ENCODE results near the gene F12.
A peak's percentile ranks its signal among the peaks of the same experiment; 100 is the strongest.
"Not testable (repeated sequence)": the region's sequence is repeated elsewhere in the genome, so short reads cannot be mapped to it uniquely, and the experiment has no call there.

F12 gene

GRCh38 chr5:177367323-177367848, 42.0 kb downstream of the F12 start:
- DNase-seq, result no peak

DNA sequence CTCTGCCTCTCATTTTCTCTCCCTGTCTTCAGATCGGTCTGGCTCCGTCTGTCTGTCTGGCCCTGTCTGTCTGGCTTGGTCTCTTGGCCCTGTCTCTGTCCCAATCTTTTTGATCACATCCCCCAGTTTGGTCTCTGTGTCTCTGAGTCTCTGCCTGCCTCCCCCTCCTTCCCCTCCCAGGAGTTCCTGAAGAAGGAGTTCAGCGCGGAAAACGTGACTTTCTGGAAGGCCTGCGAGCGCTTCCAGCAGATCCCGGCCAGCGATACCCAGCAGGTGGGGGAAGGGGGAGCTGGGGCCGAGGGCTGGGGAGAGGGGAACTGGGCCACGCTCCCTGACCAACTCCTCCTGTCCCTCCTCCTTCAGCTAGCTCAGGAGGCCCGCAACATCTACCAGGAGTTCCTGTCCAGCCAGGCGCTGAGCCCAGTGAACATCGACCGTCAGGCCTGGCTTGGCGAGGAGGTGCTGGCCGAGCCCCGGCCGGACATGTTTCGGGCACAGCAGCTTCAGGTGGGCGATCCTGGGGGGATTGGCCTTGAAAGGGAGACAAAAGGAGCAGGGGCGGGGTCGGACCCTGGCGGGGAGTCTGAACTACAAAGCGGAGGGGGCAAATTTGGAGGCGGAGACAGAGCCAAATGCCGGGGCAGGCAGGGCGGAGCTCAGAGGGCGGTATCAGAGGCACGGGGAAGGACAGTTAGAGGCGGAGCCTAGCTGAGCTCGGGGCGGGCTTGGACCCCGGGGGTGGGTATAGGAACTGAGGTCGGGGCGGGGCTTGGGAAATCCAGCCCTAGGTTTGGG, 42.6 kb downstream of the F12 start:
- DNase-seq, result no peak

- no peak for DNase-seq
Measured at GRCh38 chr5:177365845-177366527, 43.4 kb downstream of the F12 start.

DNA sequence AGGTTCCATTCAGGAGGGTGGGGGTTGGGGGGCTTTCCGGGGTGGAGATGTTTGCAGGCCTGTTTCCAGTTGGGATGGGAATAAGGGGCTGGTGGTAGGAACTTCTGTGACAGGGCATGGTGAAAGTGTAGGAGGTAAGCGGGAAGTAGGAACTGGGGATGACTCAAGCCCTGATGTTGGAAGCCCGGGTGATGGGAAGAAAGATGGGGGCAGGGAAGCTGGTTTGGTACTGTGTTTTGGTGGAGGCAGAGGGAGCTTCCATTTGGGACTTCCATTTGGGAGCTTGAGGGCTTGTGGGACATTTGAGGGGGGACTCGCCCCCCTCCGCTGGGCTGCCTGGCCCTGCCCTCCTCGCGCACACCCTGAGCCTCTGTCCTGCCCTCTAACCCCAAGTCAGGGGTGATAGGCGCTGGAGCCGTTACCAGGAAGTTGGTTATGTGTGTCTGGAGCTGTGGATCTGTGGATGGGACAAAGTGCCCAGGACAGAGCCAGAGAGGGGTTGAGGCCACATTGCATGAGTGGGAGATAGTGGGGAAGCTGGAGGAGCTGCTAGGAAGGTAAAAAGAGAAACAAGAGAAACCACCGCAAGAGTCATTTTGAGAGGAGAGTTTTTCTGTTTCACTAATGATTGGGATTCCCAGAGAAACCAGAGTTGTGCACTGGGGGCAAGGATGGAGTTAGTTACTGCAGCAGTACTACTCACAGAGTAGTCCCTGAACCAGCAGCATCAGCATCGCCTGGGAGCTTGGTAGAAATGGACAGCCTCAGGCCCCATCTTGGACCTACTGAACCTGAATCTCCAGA, 45.0 kb downstream of the F12 start:
- no peak for DNase-seq

- no peak for DNase-seq
Measured at GRCh38 chr5:177363565-177363964, 45.8 kb downstream of the F12 start.

DNA sequence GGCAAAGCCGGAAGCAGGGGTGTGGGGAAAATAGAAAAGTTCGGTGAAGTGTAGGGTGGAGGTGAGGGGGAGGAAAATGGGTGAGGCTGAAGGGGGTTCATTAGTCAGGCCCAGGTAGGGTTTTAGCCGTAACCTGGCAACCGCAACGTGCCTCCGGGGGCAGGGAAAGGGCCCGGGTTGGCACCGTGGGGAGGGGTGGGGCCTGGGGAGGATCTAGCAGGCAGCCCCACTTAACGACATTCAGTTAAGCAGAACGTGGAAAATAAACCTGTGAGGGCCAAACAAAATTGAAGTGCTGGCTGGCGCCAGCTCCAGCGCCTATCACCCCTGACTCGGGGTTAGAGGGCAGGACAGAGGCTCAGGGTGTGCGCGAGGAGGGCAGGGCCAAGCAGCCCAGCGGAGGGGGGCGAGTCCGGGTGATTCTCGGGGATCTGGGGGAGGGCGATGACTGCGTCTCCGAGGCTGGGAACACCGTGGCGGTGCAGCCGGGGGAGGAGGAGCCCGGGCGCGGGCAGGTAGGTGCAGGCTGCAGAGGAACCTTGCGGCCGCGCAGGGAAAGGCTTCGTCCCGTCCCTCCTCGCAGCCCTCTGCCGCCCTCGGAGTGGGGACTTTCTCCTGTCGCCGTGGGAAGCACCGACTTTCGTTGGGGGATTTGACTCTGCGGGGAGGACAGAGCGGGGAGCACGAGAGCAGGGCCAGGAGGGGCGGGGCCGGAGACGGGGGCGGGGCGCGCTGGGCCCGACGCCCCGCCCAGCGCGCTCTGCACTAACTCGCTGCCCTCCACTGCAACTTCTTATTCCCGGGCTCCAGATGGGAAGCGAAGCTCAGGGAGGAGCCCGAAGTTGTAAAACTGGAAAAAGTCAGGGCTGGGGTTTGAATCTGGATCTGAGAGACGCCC, 46.5 kb downstream of the F12 start:
- peak; percentile 16 to 21 for DNase-seq

DNA sequence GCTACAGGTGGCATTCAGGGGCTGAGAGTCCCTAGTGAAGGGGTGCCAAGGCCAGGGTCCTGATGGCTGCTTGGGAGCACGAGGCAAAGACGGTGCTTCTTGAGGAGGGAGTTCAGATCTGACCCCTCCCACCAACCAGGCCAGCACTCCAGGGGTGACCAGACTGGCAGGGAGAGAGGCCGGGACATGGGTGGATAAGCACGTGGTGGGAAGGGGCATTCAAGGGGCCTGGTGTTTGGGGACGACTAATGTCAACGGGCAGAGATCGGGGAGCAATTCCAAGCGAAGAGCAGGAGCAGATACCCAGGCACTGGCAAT, 47.1 kb downstream of the F12 start:
- no peak for DNase-seq

DNA sequence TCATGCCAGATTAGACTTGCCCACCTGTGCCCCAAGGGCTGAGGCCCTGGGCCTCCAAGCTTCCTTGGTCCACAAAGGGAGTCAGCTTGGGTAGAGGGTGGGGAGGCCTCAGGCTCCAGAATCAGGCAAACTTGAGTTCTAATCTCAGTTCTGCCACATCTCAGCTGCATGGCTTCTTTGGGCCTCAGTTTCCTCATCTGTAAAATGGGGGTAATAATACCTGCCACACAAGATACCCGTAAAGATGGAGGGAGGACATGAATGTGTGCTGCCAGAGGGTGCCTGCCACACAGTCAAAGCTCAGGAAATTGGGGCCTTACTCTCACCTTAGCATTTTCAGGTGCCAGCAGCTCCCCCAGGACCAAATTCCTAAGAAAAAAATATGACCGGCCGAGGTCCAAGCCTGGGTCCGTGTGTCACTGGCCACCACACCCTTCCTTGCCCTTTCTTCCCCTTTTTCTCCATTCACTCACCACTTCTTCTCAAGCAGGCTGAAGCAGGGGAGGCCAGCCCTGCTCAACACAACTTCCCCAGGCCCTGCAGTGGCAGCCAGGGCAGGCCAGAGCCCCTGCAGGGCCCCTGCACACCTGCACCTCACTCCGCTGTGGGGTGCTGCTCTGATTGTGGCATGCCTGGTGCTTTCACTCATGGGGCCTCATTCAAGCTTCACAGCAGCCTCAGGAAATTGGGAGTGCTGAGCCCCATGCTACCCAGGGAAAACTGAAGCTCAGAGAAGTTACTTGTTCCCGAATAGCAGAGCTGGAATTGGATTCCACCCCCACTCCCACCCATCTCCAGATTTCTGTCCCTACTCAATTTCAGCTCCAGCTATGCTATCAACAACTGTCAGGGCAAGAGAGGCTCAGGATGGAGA, 47.7 kb downstream of the F12 start:
- no peak for DNase-seq

GRCh38 chr5:177360740-177361139, 48.6 kb downstream of the F12 start:
- not testable (repeated sequence) for DNase-seq

DNA sequence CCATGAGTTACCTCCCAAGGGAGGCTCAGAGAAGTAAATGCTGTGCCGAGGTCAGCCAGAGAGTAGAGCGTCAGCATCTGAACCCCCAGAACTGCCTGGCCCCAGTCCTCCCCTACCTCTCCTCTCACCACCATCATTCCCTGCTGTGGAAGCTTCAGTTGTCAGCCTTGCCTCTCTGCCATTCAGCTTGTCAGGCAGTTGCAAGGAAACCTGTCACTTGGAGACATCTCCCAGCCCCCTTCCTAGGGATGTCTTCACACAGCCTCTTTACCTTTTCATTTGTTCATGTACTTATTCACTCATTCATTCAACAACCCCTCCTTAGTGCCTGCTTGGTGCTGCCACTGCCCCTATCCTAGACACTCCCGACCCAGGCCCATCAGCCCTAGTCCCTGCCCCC, 49.5 kb downstream of the F12 start:
- DNase-seq, result no peak

GRCh38 chr5:177359451-177359851, 49.9 kb downstream of the F12 start:
- DNase-seq, result no peak

- DNase-seq, result no peak
Measured at GRCh38 chr5:177358370-177358819, 51.0 kb downstream of the F12 start.

GRCh38 chr5:177357459-177358351, 51.7 kb downstream of the F12 start, which contains the start of gene RGS14:
Gene RGS14, plus strand, starts transcription at chr5:177357924. Its CDS starts 101 bp downstream, at chr5:177358025.
- DNase-seq, result peak; percentile 49 to 67

DNA sequence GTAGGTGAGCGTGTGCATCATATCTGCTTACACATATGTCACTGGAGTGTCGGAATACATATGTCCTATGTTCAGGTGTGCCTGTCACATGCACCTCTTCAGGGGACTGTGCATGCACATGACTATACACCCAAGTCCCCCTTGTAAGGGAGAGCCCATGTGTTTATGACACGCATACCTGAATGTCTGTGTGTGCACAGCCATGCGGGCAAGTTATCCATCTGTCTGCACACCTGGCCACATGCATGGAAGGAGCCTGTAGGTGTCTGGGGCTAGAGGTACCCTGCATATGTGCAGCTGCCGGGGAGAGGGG, 52.3 kb downstream of the F12 start:
- no peak for DNase-seq

- DNase-seq, result no peak
Measured at GRCh38 chr5:177356746-177357145, 52.6 kb downstream of the F12 start.

DNA sequence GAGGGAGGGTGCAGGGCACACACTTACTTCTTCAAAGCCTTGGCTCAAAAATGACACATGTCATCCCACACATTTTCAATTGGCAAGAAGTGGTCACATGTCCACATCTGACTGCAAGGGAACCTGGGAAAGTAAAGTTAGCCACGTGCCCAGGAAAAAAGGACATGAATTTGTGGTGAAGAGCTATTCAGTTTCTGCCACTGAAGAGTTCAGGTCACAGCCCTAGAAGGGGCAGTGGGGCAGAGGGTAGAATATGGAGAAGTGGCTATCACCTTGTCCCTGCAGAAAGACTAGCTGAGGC, 53.5 kb downstream of the F12 start:
- DNase-seq, result no peak

DNA sequence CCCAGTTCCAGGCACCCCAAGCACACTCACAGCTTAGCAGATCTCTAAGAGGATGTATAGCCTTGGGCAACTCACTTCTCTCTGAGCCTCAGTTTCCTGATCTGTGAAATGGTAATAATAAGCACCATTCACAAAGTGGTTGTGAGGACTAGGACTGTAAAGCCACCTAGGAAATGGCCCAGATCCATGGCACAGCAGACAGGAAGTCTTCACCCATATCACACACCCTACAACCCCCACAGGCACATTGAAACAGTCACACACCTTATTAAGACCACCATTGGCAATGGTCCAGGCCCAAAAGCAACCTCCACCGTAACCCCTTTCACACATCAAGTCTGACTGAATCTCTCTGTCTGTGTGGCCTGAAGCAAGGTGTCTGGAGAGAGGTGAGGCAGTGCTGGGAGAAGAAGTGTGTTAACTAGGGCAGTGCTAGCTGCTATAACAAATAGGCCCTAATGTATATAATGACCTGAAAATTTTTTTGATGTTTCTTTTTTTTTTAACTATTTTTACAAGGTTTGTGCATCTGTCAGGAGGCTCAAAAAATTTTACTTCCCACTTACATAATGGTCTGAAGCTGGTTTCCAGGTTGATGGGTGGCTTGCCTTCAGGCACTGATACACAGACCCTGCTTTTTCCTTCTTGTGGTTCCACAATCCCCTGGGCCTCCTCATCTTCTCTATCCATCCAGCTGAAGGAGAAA, 54.0 kb downstream of the F12 start:
- DNase-seq, result no peak

DNA sequence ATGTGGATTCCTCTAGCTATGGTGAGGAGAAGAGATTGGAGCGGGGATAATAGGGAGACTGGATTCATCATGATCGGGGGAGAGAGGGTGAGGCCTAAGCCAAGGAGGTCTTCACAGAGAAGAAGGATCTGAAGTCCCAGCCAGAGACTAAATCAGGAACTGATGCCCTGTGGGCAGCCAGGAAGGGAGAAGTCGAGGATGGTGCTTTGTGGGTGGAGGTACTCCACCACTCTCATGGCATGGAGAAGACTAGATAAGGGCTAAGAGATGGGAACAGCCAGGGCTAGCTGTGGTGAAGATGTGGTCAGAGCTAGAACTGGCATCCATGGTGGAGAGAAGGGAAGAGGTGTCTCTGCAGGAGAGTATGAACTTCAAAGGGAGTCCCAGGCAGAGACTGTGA, 54.7 kb downstream of the F12 start:
- no peak for DNase-seq

DNA sequence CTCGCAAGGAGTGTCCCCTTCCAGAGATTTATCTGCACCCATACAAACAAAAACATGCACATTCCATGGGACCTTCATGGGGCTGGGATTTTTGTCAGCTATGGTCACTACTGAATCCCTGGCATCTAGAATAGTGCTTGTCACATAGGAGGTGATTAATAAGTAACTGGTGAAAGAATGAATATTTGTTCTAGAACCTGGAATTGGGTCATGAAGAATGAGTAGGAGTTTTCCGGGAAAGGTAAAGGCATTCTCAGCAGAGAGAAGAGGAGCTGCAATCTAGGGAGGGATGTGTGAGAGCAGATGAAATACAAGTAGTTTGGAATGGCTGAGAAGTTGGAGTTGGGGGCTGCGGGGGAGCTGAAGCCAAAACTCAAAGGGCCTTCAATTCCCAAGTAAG, 55.1 kb downstream of the F12 start:
- DNase-seq, result no peak

DNA sequence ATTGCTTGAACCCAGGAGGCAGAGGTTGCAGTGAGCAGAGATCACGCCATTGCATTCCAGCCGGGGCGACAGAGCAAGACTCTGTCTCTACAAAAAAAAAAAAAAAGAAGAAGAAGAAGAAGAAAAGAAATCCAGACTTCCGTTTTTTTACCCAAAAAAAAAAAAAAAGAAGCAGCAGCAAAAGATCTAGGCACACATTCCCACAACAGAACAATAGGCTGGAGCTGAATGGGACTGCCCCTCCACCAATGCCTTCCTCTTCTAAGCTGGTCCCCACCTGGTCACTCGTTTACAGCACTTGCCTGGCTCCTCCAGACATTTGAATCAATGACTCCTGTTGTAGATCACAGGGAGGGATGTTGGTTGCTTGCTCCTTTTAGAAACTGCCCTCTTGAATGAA, 56.3 kb downstream of the F12 start:
- DNase-seq, result no peak

Measured in NCI-H2081 (cell line).